H9 (cell line): Measurements from ENCODE around the gene OR2AG1. TPM values are rescaled to one million over a fixed set of nuclear protein-coding genes. Genes with fewer than 3 reads are reported as not detected.

Source experiments
- DNase-seq: peaks from one replicate; pipeline ENCODE4 v3.0.0-alpha.2; 2017
- H2AFZ ChIP-seq: one replicate; pipeline ENCODE4 v1.6.1; 2013; ENCODE audit warnings: mild to moderate bottlenecking, low read length, control low read depth, moderate library complexity
- H2AK5ac ChIP-seq: 2 replicates; pipeline ENCODE4 v1.6.1; 2013; ENCODE audit warnings: low read length, control low read depth, mixed read lengths; ENCODE audit not compliant: insufficient read length
- H2BK120ac ChIP-seq: one replicate; pipeline ENCODE4 v1.6.1; 2013; ENCODE audit warnings: low read depth, mild to moderate bottlenecking, low read length, control low read depth, inconsistent platforms; ENCODE audit not compliant: poor library complexity, severe bottlenecking
- H2BK12ac ChIP-seq: 2 replicates; pipeline ENCODE4 v1.6.1; 2013; ENCODE audit warnings: low read length, control low read depth, mixed read lengths, low read depth; ENCODE audit not compliant: insufficient read length
- H2BK15ac ChIP-seq: 2 replicates; pipeline ENCODE4 v1.6.1; 2013; ENCODE audit warnings: low read depth, low read length, control low read depth
- H2BK20ac ChIP-seq: one replicate; pipeline ENCODE4 v1.6.1; 2013; ENCODE audit warnings: low read depth, mild to moderate bottlenecking, low read length, control low read depth, inconsistent platforms; ENCODE audit not compliant: poor library complexity, severe bottlenecking
- H2BK5ac ChIP-seq: 2 replicates; pipeline ENCODE4 v1.6.1; 2013; ENCODE audit warnings: low read length, control low read depth, mixed read lengths; ENCODE audit not compliant: insufficient read length
- H3K14ac ChIP-seq: 2 replicates; pipeline ENCODE4 v1.6.1; 2013; ENCODE audit warnings: low read length, control low read depth; ENCODE audit not compliant: insufficient read depth
- H3K18ac ChIP-seq: 2 replicates; pipeline ENCODE4 v1.6.1; 2013; ENCODE audit warnings: low read depth, mild to moderate bottlenecking, mixed read lengths, low read length, control low read depth; ENCODE audit not compliant: insufficient read length
- H3K23ac ChIP-seq: 2 replicates; pipeline ENCODE4 v1.6.1; 2013; ENCODE audit warnings: low read length, control low read depth, mixed read lengths, low read depth; ENCODE audit not compliant: insufficient read length
- H3K23me2 ChIP-seq: 2 replicates; pipeline ENCODE4 v1.6.1; 2013; ENCODE audit warnings: low read depth, mild to moderate bottlenecking, mixed read lengths, low read length, control low read depth; ENCODE audit not compliant: insufficient read length, poor library complexity, severe bottlenecking
- H3K27ac ChIP-seq: 2 replicates; pipeline ENCODE4 v1.5.1; 2013; ENCODE audit warnings: low read length, control low read depth, mixed read lengths, low read depth; ENCODE audit not compliant: insufficient read length
- H3K27me3 ChIP-seq: 2 replicates; pipeline ENCODE4 v1.6.1; 2013; ENCODE audit warnings: low read length, control low read depth, inconsistent platforms; ENCODE audit not compliant: insufficient read depth
- H3K4ac ChIP-seq: 2 replicates; pipeline ENCODE4 v1.6.1; 2013; ENCODE audit warnings: low read depth, mild to moderate bottlenecking, control low read depth, inconsistent platforms, low read length, moderate library complexity
- H3K4me1 ChIP-seq: 2 replicates; pipeline ENCODE4 v1.6.1; 2013; ENCODE audit warnings: low read length, control low read depth, inconsistent platforms; ENCODE audit not compliant: insufficient read depth
- H3K4me2 ChIP-seq: 2 replicates; pipeline ENCODE4 v1.6.1; 2013; ENCODE audit warnings: low read length, control low read depth, mixed read lengths; ENCODE audit not compliant: insufficient read length, insufficient read depth
- H3K56ac ChIP-seq: 2 replicates; pipeline ENCODE4 v1.6.1; 2013; ENCODE audit warnings: low read depth, mild to moderate bottlenecking, mixed read lengths, low read length, control low read depth; ENCODE audit not compliant: insufficient read length
- H3K79me1 ChIP-seq: 2 replicates; pipeline ENCODE4 v1.6.1; 2013; ENCODE audit warnings: low read depth, mild to moderate bottlenecking, moderate library complexity, low read length, control low read depth, inconsistent platforms; ENCODE audit not compliant: insufficient read depth, poor library complexity, severe bottlenecking
- H3K79me2 ChIP-seq: 2 replicates; pipeline ENCODE4 v1.6.1; 2013; ENCODE audit warnings: low read length, control low read depth, inconsistent platforms; ENCODE audit not compliant: insufficient read depth
- H3K9ac ChIP-seq: 2 replicates; pipeline ENCODE4 v1.6.1; 2013; ENCODE audit warnings: low read length, control low read depth, mixed read lengths; ENCODE audit not compliant: insufficient read length; ENCODE audit errors: extremely low read depth
- H3K9me3 ChIP-seq: one replicate; pipeline ENCODE4 v1.6.1; 2013; ENCODE audit warnings: low read depth, low read length, inconsistent platforms; ENCODE audit not compliant: control insufficient read depth
- H3T11ph ChIP-seq: one replicate; pipeline ENCODE4 v1.6.1; 2013; ENCODE audit warnings: mild to moderate bottlenecking, low read length, control low read depth, inconsistent platforms
- H4K20me1 ChIP-seq: one replicate; pipeline ENCODE4 v1.6.1; 2013; ENCODE audit not compliant: control insufficient read depth, insufficient read length, insufficient read depth
- H4K5ac ChIP-seq: 2 replicates; pipeline ENCODE4 v1.6.1; 2013; ENCODE audit warnings: low read depth, mild to moderate bottlenecking, mixed read lengths, low read length, control low read depth; ENCODE audit not compliant: insufficient read length
- H4K8ac ChIP-seq: replicated peaks from 2 replicates; pipeline ENCODE4 v1.6.1; 2013; ENCODE audit warnings: low read length, control low read depth, mixed read lengths, low read depth; ENCODE audit not compliant: insufficient read length
- H4K91ac ChIP-seq: 2 replicates; pipeline ENCODE4 v1.6.1; 2013; ENCODE audit warnings: low read depth, mild to moderate bottlenecking, moderate library complexity, mixed read lengths, low read length, control low read depth; ENCODE audit not compliant: insufficient read length
- H3K27ac Mint-ChIP-seq, 3 experiments: 2 replicates in 2 of 3; 3 replicates in 1 of 3; pipeline ENCODE4 v1.8.0; 2020 to 2021; ENCODE audit warnings: mixed read lengths in 3 of 3, mild to moderate bottlenecking in 1 of 3, moderate library complexity in 1 of 3
- H3K27me3 Mint-ChIP-seq: 2 replicates; pipeline ENCODE4 v1.8.0; 2021; ENCODE audit warnings: low read depth, mild to moderate bottlenecking, moderate library complexity, mixed read lengths
- H3K36me3 Mint-ChIP-seq, 3 experiments: 2 replicates in 2 of 3; 3 replicates in 1 of 3; pipeline ENCODE4 v1.8.0; 2020 to 2021; ENCODE audit warnings: low read depth in 3 of 3, mixed read lengths in 3 of 3; ENCODE audit not compliant: insufficient read depth in 1 of 3
- H3K4me1 Mint-ChIP-seq, 2 experiments: 2 replicates each; pipeline ENCODE4 v1.8.0; 2020; ENCODE audit warnings: mixed read lengths in 2 of 2
- H3K4me3 Mint-ChIP-seq, 2 experiments: 2 replicates in 1 of 2; 3 replicates in 1 of 2; pipeline ENCODE4 v1.8.0; 2020 to 2021; ENCODE audit warnings: mild to moderate bottlenecking in 2 of 2, mixed read lengths in 2 of 2, moderate library complexity in 1 of 2
- H3K9me3 Mint-ChIP-seq, 2 experiments: 2 replicates in 1 of 2; 3 replicates in 1 of 2; pipeline ENCODE4 v1.8.0; 2020; ENCODE audit warnings: mild to moderate bottlenecking in 2 of 2, mixed read lengths in 2 of 2, moderate library complexity in 1 of 2
- WGBS: extraction: QIAGEN DNeasy Blood & Tissue Kit; methylation state at CpG from one replicate; pipeline ENCODE4 v1.1.7; 2013; ENCODE audit warnings: missing lambda C conversion rate, low lambda C conversion rate, mixed read lengths; ENCODE audit not compliant: insufficient read length; ENCODE audit errors: extremely low coverage; 5-methylcytosine and 5-hydroxymethylcytosine counted together
- total RNA-seq: library from RNA; stranded (reverse); gene quantifications from 2 replicates; pipeline ENCODE4 v1.2.1, GENCODE V29; 2021
- TF ChIP-seq, protein P1 (sequence below): fragments of 200-600 bp; sonication (generic); conservative IDR thresholded peaks from 3 replicates; pipeline ENCODE4 v1.8.0; 2021; ENCODE audit warnings: antibody characterized with exemption, mild to moderate bottlenecking

OR2AG1 gene
- total RNA-seq, 1 experiment from 2014 or later: not detected

- Histone ChIP-seq H2AK5ac (no peak overlapping the region), H3K27ac (no peak overlapping the region), H3K4ac (no peak overlapping the region), H3K56ac (no peak overlapping the region), H2BK15ac (no peak overlapping the region), H3K23ac (no peak overlapping the region), H3T11ph (no peak overlapping the region), H3K23me2 (no peaks in the 10 kb centered on the region), H3K79me2 (no peaks in the 10 kb centered on the region), H4K5ac (no peak overlapping the region), H4K8ac (no peak overlapping the region), H3K14ac (no peak overlapping the region), H3K79me1 (no peaks in the 10 kb centered on the region), H3K9me3 (no peaks in the 10 kb centered on the region), H4K20me1 (no peaks in the 10 kb centered on the region), H2BK5ac (no peak overlapping the region), H2BK120ac (no peak overlapping the region), H2BK12ac (no peak overlapping the region), H4K91ac (no peak overlapping the region), H3K27me3 (no peaks in the 10 kb centered on the region), H2AFZ (no peak overlapping the region), H3K4me1 (no peaks in the 10 kb centered on the region), H2BK20ac (no peak overlapping the region), H3K4me2 (no peak overlapping the region), H3K18ac (no peak overlapping the region), H3K9ac (no peak overlapping the region)
- Mint-ChIP-seq H3K36me3 (no peaks in the 10 kb centered on the region), H3K9me3 (no peaks in the 10 kb centered on the region; a peak in 1 of 5 replicates), H3K4me3 (no peak overlapping the region), H3K27ac (no peak overlapping the region), H3K4me1 (no peaks in the 10 kb centered on the region), H3K27me3 (no peaks in the 10 kb centered on the region)
- no peak for DNase-seq
- TF ChIP-seq, protein P1, sequence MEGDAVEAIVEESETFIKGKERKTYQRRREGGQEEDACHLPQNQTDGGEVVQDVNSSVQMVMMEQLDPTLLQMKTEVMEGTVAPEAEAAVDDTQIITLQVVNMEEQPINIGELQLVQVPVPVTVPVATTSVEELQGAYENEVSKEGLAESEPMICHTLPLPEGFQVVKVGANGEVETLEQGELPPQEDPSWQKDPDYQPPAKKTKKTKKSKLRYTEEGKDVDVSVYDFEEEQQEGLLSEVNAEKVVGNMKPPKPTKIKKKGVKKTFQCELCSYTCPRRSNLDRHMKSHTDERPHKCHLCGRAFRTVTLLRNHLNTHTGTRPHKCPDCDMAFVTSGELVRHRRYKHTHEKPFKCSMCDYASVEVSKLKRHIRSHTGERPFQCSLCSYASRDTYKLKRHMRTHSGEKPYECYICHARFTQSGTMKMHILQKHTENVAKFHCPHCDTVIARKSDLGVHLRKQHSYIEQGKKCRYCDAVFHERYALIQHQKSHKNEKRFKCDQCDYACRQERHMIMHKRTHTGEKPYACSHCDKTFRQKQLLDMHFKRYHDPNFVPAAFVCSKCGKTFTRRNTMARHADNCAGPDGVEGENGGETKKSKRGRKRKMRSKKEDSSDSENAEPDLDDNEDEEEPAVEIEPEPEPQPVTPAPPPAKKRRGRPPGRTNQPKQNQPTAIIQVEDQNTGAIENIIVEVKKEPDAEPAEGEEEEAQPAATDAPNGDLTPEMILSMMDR: no peak
- WGBS: no CpG with 5 or more reads among the region's 4 CpGs
These were observed 37.8 kb upstream of the OR2AG1 start for GRCh38 chr11:6745018-6745417.
